NCI-H1092 (cell line): Measurements from ENCODE around the gene NHP2.

ENCODE experiments used
- DNase-seq: peaks from one replicate; lab custom pipeline; 2025; lab: John Stamatoyannopoulos, UW

NHP2 gene

GRCh38 chr5:178114325-178115135 lies 39.2 kb downstream of the NHP2 start:
- DNase-seq = no peak

- DNase-seq = no peak
Observed at GRCh38 chr5:178113841-178114324, 39.8 kb downstream of the NHP2 start.

- no peak for DNase-seq
Observed at GRCh38 chr5:178113141-178113787, 40.4 kb downstream of the NHP2 start, which contains the start of gene N4BP3. Gene N4BP3, plus strand, starts transcription at chr5:178113532. Its CDS starts 6,052 bp downstream, at chr5:178119584.

DNA sequence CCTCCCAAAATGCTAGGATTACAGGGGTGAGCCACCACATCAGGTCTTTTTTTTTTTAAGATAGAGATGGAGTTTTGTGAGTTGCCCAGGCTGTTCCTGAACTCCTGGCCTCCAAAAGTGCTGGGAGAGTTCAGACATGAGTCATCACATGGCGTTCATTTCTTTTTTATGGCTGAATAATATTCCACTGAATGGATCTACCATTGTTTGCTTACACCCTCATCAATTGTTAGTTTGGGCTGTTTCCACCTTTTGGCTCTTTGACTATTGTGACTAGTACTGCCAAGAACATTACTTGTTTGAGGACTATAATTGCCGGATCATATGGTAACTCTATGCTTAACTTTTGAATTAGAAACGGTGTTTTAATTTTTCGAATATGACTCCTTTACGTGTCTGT lies 41.1 kb downstream of the NHP2 start:
- DNase-seq = no peak

GRCh38 chr5:178111925-178112324 lies 41.8 kb downstream of the NHP2 start:
- no peak for DNase-seq

- no peak for DNase-seq
Observed at GRCh38 chr5:178110511-178110910, 43.2 kb downstream of the NHP2 start.

DNA sequence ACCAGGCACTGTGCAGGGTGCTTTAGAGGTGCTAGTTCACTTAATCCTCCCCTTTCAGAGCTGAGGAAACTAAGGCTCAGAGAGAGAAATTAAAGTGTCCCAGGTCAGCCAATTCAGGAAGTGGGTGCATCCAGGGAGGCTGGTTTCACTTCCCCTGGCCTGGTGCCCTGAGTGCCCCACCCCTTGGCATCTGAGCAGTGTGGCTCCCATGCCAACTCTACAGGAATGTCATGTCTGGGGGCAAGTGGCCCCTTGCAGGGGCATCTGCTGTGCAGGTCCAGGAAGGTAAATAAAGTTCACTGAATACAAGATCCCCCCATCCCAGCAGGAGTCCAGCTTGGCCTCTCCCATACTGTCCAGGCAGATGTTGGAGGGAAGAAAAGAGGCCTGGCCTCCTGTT lies 44.7 kb downstream of the NHP2 start:
- DNase-seq = no peak

- DNase-seq = no peak
Observed at GRCh38 chr5:178108446-178108845, 45.2 kb downstream of the NHP2 start.

DNA sequence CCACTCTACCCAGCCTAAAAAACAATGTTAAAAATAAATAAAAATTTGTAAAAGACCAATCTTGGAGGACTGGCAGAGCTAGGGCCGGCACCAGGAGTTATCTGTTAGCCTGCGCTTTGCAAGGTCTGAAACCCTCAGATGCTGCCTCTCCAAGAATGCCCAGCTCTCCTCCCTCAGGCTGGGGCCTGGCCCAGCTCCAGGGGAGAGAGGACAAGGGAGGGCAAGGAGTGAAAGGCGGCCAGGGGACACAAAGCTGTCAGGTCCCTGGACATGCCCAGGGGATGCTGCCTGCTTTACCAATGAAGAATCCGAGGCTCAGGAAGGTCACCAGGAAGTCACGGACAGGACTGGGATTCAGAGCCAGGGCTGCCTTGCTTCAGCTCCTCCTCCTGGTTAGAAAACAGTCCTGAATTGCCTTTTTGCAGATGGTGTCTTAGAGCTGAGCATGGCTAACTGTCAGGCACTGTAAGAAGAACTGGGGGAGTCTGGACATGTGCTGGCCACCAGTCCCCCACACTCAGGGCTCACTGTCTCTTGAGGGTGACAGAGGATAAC lies 45.9 kb downstream of the NHP2 start:
- no peak for DNase-seq

- DNase-seq = no peak
Observed at GRCh38 chr5:178106556-178107239, 47.0 kb downstream of the NHP2 start.

- DNase-seq = no peak
Observed at GRCh38 chr5:178106086-178106485, 47.6 kb downstream of the NHP2 start.

- no peak for DNase-seq
Observed at GRCh38 chr5:178104492-178104891, 49.2 kb downstream of the NHP2 start.

GRCh38 chr5:178103612-178104011 lies 50.1 kb downstream of the NHP2 start:
- DNase-seq = no peak
